ENCODE data around the gene XIAP. TPM values are rescaled to one million over a fixed set of nuclear protein-coding genes. Genes with fewer than 3 reads are reported as not detected.

Gene XIAP
- total and polyA plus RNA-seq, 9 of the 15 experiments (the other 6 are each of a cell fraction or from before 2014, with no cell fraction given) = 5.7 to 40.5 (median 19.8) TPM

GRCh38 chrX:123817288-123817894 is 42.5 kb upstream of the XIAP start:
- in situ Hi-C loops (cut with MboI) = no loop called here
- no peaks in the 10 kb centered on the region for H3K9me3 ChIP-seq (replicated peaks; ENCODE audit: control insufficient read depth, insufficient read depth, low read depth, low read length)
- H3K79me2 ChIP-seq (ENCODE audit: control insufficient read depth, insufficient read depth, low read length) = no peaks in the 10 kb centered on the region
- H3K4me2 ChIP-seq (ENCODE audit: insufficient read depth, low read length) = no peak overlapping the region
- FAIRE-seq (no peak), DNase-seq (ENCODE audit: extremely low read depth in 1 of 4, low spot score in 3 of 4) (no peak), ATAC-seq (no peak)
- H3K9me1 ChIP-seq (ENCODE audit: control insufficient read depth, insufficient read depth, low read length) = no peaks in the 10 kb centered on the region
- H3K4me1 ChIP-seq (replicated peaks in 1 of 2; ENCODE audit: control insufficient read depth in 2 of 2, insufficient read depth in 2 of 2, low read length in 2 of 2) = no peaks in the 10 kb centered on the region; a peak in 1 of 5 replicates
- WGBS (ENCODE audit: insufficient coverage, low coverage, missing lambda C conversion rate) = 16% methylated on average over 6 of the region's 6 CpGs
- BruUV-seq (replicated peaks) = no TSS peak
- H3K9ac ChIP-seq (ENCODE audit: insufficient read depth in 1 of 2, low read depth in 2 of 2, low read length in 2 of 2) = no peak overlapping the region
- H2AFZ ChIP-seq (ENCODE audit: low read depth, low read length) = no peak overlapping the region
- ChIA-PET CTCF (ENCODE audit: low intra/inter-chr PET ratio) (interaction anchor here (0.6 kb wide), 1 partner anchor 43 kb away, joined by 5 read pairs; no protein-coding TSS in a partner anchor), POLR2A (interaction anchor here (0.6 kb wide), 1 partner anchor 142 kb away, joined by 3 read pairs; no protein-coding TSS in a partner anchor)
- H4K20me1 ChIP-seq (replicated peaks; ENCODE audit: control insufficient read depth, insufficient read depth, low read length) = no peaks in the 10 kb centered on the region
- H3K36me3 ChIP-seq (ENCODE audit: control insufficient read depth, insufficient read depth, low read length) = no peaks in the 10 kb centered on the region
- no peak for TF ChIP-seq TRIM25 (IDR thresholded peaks at IDR 0.05; ENCODE audit: borderline replicate concordance)
- peak; percentile 61 for TF ChIP-seq C11orf30 (IDR thresholded peaks at IDR 0.05; ENCODE audit: low read depth)
- TF ChIP-seq CBFA2T3 (IDR thresholded peaks at IDR 0.05) = peak; percentile 20; the same call in 1 of the 2 replicates
- TF ChIP-seq MAFG (tag; conservative IDR thresholded peaks at IDR 0.05) = 0 out of 2 replicates have a peak, but pooled peaks have one; percentile 7
- TF ChIP-seq ZNF316 (IDR thresholded peaks at IDR 0.05) = peak; percentile 42; the same call in 1 of the 2 replicates
- no peak for TF ChIP-seq TCF7 (IDR thresholded peaks at IDR 0.05; ENCODE audit: borderline replicate concordance)
- peak; percentile 54 for TF ChIP-seq NFE2 (IDR thresholded peaks at IDR 0.05; ENCODE audit: low read depth)
- no peak overlapping the region for H3K27ac ChIP-seq (ENCODE audit: extremely low read depth, low read depth, low read length)
- no peaks in the 10 kb centered on the region for H3K27me3 ChIP-seq (ENCODE audit: control insufficient read depth in 2 of 2, insufficient read depth in 2 of 2, low read length in 2 of 2)
- no peak overlapping the region for H3K4me3 ChIP-seq
- intact Hi-C loops (cut with micrococcal nuclease) = no loop called here
